Activated CD4-positive, alpha-beta T cell treated with anti-CD3 and anti-CD28 coated beads, Interleukin-2, amount 10 ng/mL, durations not matched to agents 24 days and 14 days (primary cell): ENCODE results near the gene EIF4B. TPM values are rescaled to one million over a fixed set of nuclear protein-coding genes. Genes with fewer than 3 reads are reported as not detected.

Source experiments
- DNase-seq: peaks from one replicate; pipeline ENCODE4 v3.0.0; 2022
- H3K27ac Mint-ChIP-seq: one replicate; pipeline ENCODE4 v1.8.0; 2022; ENCODE audit warnings: mild to moderate bottlenecking, mixed read lengths
- H3K27me3 Mint-ChIP-seq: one replicate; pipeline ENCODE4 v1.8.0; 2022; ENCODE audit warnings: mixed read lengths
- H3K36me3 Mint-ChIP-seq: one replicate; pipeline ENCODE4 v1.8.0; 2022; ENCODE audit warnings: low read depth, mild to moderate bottlenecking, mixed read lengths
- H3K4me1 Mint-ChIP-seq: one replicate; pipeline ENCODE4 v1.8.0; 2021; ENCODE audit warnings: mixed read lengths
- H3K4me3 Mint-ChIP-seq: one replicate; pipeline ENCODE4 v1.8.0; 2022; ENCODE audit warnings: mild to moderate bottlenecking, moderate library complexity, mixed read lengths
- H3K9me3 Mint-ChIP-seq: one replicate; pipeline ENCODE4 v1.8.0; 2021; ENCODE audit warnings: mixed read lengths
- intact Hi-C: fragments of 100-400 bp; cut with micrococcal nuclease; formaldehyde crosslinking; loops from one replicate; pipeline ENCODE4 v1.15.1; 2023
- total RNA-seq: library from RNA; stranded (reverse); gene quantifications from 2 replicates; pipeline ENCODE4 v1.2.3, GENCODE V29; 2022

The EIF4B gene
- total RNA-seq, 1 donor from 2014 or later = 500 TPM

DNA sequence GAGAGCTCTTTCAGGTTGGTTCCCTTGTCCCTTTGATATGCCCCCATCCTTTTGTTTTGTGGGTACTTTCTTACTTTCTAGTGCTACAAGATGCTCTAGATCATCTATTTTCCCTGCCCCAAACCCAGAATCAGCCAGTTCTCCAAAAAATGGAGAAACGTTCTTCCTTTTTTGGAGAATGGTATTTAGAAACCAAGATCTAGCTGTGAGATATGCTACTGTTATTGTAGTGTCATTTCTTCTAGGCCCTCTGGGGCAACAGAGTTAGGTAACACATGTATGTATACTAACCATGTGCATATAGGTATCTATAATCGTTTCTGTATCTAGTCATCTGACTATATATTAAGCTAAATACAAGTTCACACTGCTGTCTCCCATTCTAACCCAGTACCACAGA, 84.3 kb downstream of the EIF4B start:
- intact Hi-C loops = no loop called here
- no peak overlapping the region for H3K4me3 Mint-ChIP-seq
- H3K9me3 Mint-ChIP-seq = no peaks in the 10 kb centered on the region
- H3K27me3 Mint-ChIP-seq = peaks cover 38% of the 10 kb centered on the region
- H3K36me3 Mint-ChIP-seq = no peaks in the 10 kb centered on the region
- H3K4me1 Mint-ChIP-seq = no peaks in the 10 kb centered on the region
- DNase-seq = no peak
- no peak overlapping the region for H3K27ac Mint-ChIP-seq

DNA sequence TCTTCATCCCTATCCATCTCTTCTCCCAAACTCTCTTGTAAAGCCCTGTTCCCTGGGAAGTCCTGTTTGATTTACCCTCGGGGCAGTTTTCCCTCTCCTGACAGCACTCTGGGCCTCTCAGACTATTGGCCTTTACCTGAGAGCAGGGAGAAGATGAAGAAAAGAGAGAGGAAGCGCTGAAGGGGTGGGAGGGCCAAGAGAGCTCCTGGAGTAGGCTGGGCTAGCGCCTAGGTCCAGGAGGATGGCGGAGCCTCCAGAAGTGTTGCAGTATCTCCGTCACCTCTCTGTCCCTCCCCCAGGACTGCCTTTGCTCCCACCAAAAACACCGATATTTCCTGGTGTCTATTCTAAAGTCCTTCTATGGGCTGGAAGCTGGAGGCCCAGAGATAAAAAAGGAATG, 85.5 kb downstream of the EIF4B start:
- Mint-ChIP-seq H3K36me3 (no peaks in the 10 kb centered on the region), H3K4me3 (no peak overlapping the region), H3K27me3 (peaks cover 40% of the 10 kb centered on the region), H3K9me3 (no peaks in the 10 kb centered on the region), H3K4me1 (peaks cover 2% of the 10 kb centered on the region), H3K27ac (no peak overlapping the region)
- intact Hi-C loops = no loop called here
- no peak for DNase-seq

Other genes starting within 250 kb of the EIF4B start
- gene KRT76, start 229.1 kb upstream of the EIF4B start, total RNA-seq = not detected in 2 replicates
- gene KRT3, start 210.3 kb upstream of the EIF4B start, total RNA-seq = 0.14 TPM in 2 replicates
- gene KRT4, start 192.3 kb upstream of the EIF4B start, total RNA-seq = not detected in 2 replicates
- 0.33 TPM in 1 of 2 replicates, not detected in the other for gene KRT79, start 172.1 kb upstream of the EIF4B start, total RNA-seq
- not detected in 2 replicates for gene KRT78, start 157.5 kb upstream of the EIF4B start, total RNA-seq
- gene KRT8, start 101.4 kb upstream of the EIF4B start, total RNA-seq = 0.51 TPM in 1 of 2 replicates, not detected in the other
- gene KRT18, start 57.3 kb upstream of the EIF4B start, total RNA-seq = 2.4 and 2.7 TPM in 2 replicates
- 1.8 and 2.3 TPM in 2 replicates for gene TNS2, start 43.6 kb downstream of the EIF4B start, total RNA-seq
- gene SPRYD3, start 72.9 kb downstream of the EIF4B start, total RNA-seq = 35.6 TPM in 2 replicates
- gene IGFBP6, start 91.2 kb downstream of the EIF4B start, total RNA-seq = not detected in 2 replicates
- gene SOAT2, start 97.0 kb downstream of the EIF4B start, total RNA-seq = not detected in 2 replicates
- 44.0 and 50.5 TPM in 2 replicates for gene ZNF740, start 174.3 kb downstream of the EIF4B start, total RNA-seq
- 21.6 and 25.6 TPM in 2 replicates for gene CSAD, start 174.5 kb downstream of the EIF4B start, total RNA-seq
- gene ITGB7, start 200.8 kb downstream of the EIF4B start, total RNA-seq = 226 and 239 TPM in 2 replicates
- gene RARG, start 225.8 kb downstream of the EIF4B start, total RNA-seq = 57.2 and 58.5 TPM in 2 replicates